Gastroesophageal sphincter (tissue), 3 donors: ENCODE results near the gene SPEM2.

ENCODE experiments used
- EP300 ChIP-seq: sonication (generic); formaldehyde crosslinking; IDR thresholded peaks from one replicate; pipeline ENCODE4 v1.6.1; 2017; ENCODE audit warnings: antibody characterized with exemption, mild to moderate bottlenecking
- POLR2A ChIP-seq, 2 donors: fragments of 450-650 bp; IDR thresholded peaks; one replicate each; pipeline ENCODE4 v1.6.1; 2017; ENCODE audit warnings: antibody characterized with exemption in 2 of 2, mild to moderate bottlenecking in 2 of 2, moderate library complexity in 1 of 2
- POLR2AphosphoS5 ChIP-seq: sonication (generic); formaldehyde crosslinking; IDR thresholded peaks from one replicate; pipeline ENCODE4 v1.6.1; 2017; ENCODE audit warnings: antibody characterized with exemption
- TF ChIP-seq, protein P1 (sequence below), 4 experiments: fragments of 200-600 bp in 2 of 4; fragments of 450-650 bp in 2 of 4; sonication (generic) in 1 of 4; IDR thresholded peaks; one replicate each; pipeline ENCODE4 v1.5.1; 2017 to 2019; ENCODE audit warnings: antibody characterized with exemption in 4 of 4, mild to moderate bottlenecking in 2 of 4, moderate library complexity in 2 of 4

DNA sequence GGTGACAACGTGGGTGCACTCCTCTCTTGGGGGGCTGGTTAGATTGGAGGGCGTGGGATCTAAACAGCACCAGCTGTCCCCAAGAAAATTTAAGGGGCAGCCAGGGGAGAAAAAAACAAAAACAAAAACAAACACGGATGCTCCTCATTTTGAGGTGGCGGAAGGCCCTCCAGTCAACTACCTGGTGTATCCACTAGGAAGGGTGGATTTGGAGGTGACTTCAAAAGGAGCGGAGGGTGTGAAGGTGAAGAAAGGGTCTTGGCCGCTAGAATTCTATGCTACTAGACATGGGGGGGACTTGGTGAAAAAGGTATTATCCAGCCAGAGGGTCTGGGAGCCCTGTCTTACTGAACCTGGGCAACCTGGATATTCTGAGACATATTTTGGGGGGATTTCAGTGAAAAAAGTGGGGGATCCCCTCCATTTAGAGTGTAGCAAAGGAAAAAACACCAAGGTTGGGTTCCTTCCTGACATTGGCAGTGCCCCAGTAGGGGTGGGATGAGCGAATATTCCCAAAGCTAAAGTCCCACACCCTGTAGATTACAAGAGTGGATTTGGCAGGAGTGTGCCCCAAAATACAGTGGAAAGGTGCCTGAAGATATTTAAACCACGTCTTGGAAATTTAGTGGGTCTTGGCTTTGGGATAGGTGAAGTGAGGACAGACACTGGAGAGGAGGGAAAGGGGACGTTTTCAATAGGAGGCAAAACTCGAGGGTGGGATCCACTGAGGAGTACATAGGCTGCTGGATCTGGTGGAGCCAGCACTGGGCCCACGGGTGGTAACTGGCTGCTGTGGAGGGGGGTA is 13.4 kb downstream of the SPEM2 start:
- TF ChIP-seq EP300 = no peak
- TF ChIP-seq, protein P1, sequence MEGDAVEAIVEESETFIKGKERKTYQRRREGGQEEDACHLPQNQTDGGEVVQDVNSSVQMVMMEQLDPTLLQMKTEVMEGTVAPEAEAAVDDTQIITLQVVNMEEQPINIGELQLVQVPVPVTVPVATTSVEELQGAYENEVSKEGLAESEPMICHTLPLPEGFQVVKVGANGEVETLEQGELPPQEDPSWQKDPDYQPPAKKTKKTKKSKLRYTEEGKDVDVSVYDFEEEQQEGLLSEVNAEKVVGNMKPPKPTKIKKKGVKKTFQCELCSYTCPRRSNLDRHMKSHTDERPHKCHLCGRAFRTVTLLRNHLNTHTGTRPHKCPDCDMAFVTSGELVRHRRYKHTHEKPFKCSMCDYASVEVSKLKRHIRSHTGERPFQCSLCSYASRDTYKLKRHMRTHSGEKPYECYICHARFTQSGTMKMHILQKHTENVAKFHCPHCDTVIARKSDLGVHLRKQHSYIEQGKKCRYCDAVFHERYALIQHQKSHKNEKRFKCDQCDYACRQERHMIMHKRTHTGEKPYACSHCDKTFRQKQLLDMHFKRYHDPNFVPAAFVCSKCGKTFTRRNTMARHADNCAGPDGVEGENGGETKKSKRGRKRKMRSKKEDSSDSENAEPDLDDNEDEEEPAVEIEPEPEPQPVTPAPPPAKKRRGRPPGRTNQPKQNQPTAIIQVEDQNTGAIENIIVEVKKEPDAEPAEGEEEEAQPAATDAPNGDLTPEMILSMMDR (IDR thresholded peaks at IDR 0.05) = no peak
- no peak for TF ChIP-seq POLR2AphosphoS5
- TF ChIP-seq POLR2A (IDR thresholded peaks at IDR 0.05) = no peak
